WTC11 (cell line): ENCODE results near the gene CBX6. TPM values are rescaled to one million over a fixed set of nuclear protein-coding genes. Genes with fewer than 3 reads are reported as not detected.

Experiments
- ATAC-seq: fragments of 200-7000 bp; cut with Tn5 transposase; 2 replicates; pipeline ENCODE4 v1.10.0; 2021; ENCODE audit warnings: mild to moderate bottlenecking, moderate library complexity
- CTCF ChIA-PET: fragments of 300-600 bp; sonication (Branson Sonifier 250); formaldehyde crosslinking; loops from one replicate; lab custom pipeline; 2021; ENCODE audit warnings: antibody characterized with exemption; lab: Charles Lee
- POLR2A ChIA-PET: fragments of 350-600 bp; sonication (Branson Sonifier 250); formaldehyde crosslinking; loops from one replicate; lab custom pipeline; 2021; ENCODE audit warnings: antibody characterized with exemption; lab: Charles Lee
- DNase-seq: peaks from one replicate; pipeline ENCODE4 v3.0.0; 2021; ENCODE audit warnings: low spot score
- H3K27ac Mint-ChIP-seq: 2 replicates; pipeline ENCODE4 v1.8.0; 2021; ENCODE audit warnings: mixed read lengths
- H3K27me3 Mint-ChIP-seq: 2 replicates; pipeline ENCODE4 v1.8.0; 2021; ENCODE audit warnings: low read depth, mild to moderate bottlenecking, moderate library complexity, mixed read lengths
- H3K36me3 Mint-ChIP-seq: 2 replicates; pipeline ENCODE4 v1.8.0; 2021; ENCODE audit warnings: mixed read lengths
- H3K4me1 Mint-ChIP-seq: 2 replicates; pipeline ENCODE4 v1.8.0; 2022; ENCODE audit warnings: mixed read lengths
- H3K4me3 Mint-ChIP-seq: 2 replicates; pipeline ENCODE4 v1.8.0; 2021; ENCODE audit warnings: mild to moderate bottlenecking, moderate library complexity, mixed read lengths
- H3K9me3 Mint-ChIP-seq: 2 replicates; pipeline ENCODE4 v1.8.0; 2021; ENCODE audit warnings: mixed read lengths
- CREB1 ChIP-seq: sonication (generic); formaldehyde crosslinking; IDR thresholded peaks from 2 replicates; pipeline ENCODE4 v1.8.0; 2023; ENCODE audit warnings: mild to moderate bottlenecking, missing genetic modification reagents
- ESRRA ChIP-seq: sonication (generic); formaldehyde crosslinking; IDR thresholded peaks from 2 replicates; pipeline ENCODE4 v1.8.1; 2022; ENCODE audit warnings: mild to moderate bottlenecking, missing genetic modification reagents, borderline replicate concordance
- FOXK1 ChIP-seq: sonication (generic); formaldehyde crosslinking; IDR thresholded peaks from 2 replicates; pipeline ENCODE4 v1.8.0; 2022; ENCODE audit warnings: mild to moderate bottlenecking, moderate library complexity, missing genetic modification reagents
- GABPB1 ChIP-seq: sonication (generic); formaldehyde crosslinking; IDR thresholded peaks from 2 replicates; pipeline ENCODE4 v1.8.1; 2023; ENCODE audit warnings: mild to moderate bottlenecking, missing genetic modification reagents
- SMAD3 ChIP-seq: sonication (generic); formaldehyde crosslinking; IDR thresholded peaks from 2 replicates; pipeline ENCODE4 v1.8.0; 2022; ENCODE audit warnings: missing genetic modification reagents, mild to moderate bottlenecking, borderline replicate concordance
- SMAD4 ChIP-seq: sonication (generic); formaldehyde crosslinking; IDR thresholded peaks from 2 replicates; pipeline ENCODE4 v1.8.0; 2022; ENCODE audit warnings: mild to moderate bottlenecking, missing genetic modification reagents
- ZNF232 ChIP-seq: sonication (generic); formaldehyde crosslinking; IDR thresholded peaks from 2 replicates; pipeline ENCODE4 v1.8.0; 2022; ENCODE audit warnings: mild to moderate bottlenecking, missing genetic modification reagents
- ZNF263 ChIP-seq: sonication (generic); formaldehyde crosslinking; IDR thresholded peaks from 2 replicates; pipeline ENCODE4 v1.8.1; 2022; ENCODE audit warnings: low read depth, mild to moderate bottlenecking, moderate library complexity, missing genetic modification reagents
- ZNF317 ChIP-seq: sonication (generic); formaldehyde crosslinking; IDR thresholded peaks from 2 replicates; pipeline ENCODE4 v1.8.1; 2023; ENCODE audit warnings: low read depth, mild to moderate bottlenecking, moderate library complexity, missing genetic modification reagents, borderline replicate concordance
- ZNF416 ChIP-seq: fragments of 250-450 bp; sonication (Bioruptor Pico); IDR thresholded peaks from 2 replicates; pipeline ENCODE4 v1.9.0; 2021; ENCODE audit warnings: mild to moderate bottlenecking, inconsistent platforms
- ZNF423 ChIP-seq: fragments of 250-450 bp; sonication (Bioruptor Pico); IDR thresholded peaks from 2 replicates; pipeline ENCODE4 v2.1.2; 2022; ENCODE audit warnings: mild to moderate bottlenecking, moderate library complexity
- total RNA-seq: library from RNA; stranded (reverse); gene quantifications from 3 replicates; pipeline ENCODE4 v1.2.3, GENCODE V29; 2021
- TF ChIP-seq, protein P1 (sequence below): fragments of 250-450 bp; sonication (Bioruptor Pico); IDR thresholded peaks from 2 replicates; pipeline ENCODE4 v1.9.0; 2021; ENCODE audit warnings: mild to moderate bottlenecking, borderline replicate concordance
- TF ChIP-seq, protein P2 (sequence below): sonication (generic); formaldehyde crosslinking; conservative IDR thresholded peaks from 2 replicates; pipeline ENCODE4 v1.8.1; 2023; ENCODE audit warnings: mild to moderate bottlenecking, low read depth, missing genetic modification reagents, moderate library complexity
- TF ChIP-seq, protein P3 (sequence below): fragments of 250-450 bp; sonication (Bioruptor Pico); IDR thresholded peaks from 2 replicates; pipeline ENCODE4 v1.8.0; 2021; ENCODE audit warnings: mild to moderate bottlenecking
- TF ChIP-seq, protein P4 (sequence below): sonication (generic); formaldehyde crosslinking; IDR thresholded peaks from 2 replicates; pipeline ENCODE4 v1.8.1; 2023; ENCODE audit warnings: mild to moderate bottlenecking, missing genetic modification reagents, moderate library complexity

The CBX6 gene
- total RNA-seq, 1 experiment from 2014 or later, result 27.0 TPM

DNA sequence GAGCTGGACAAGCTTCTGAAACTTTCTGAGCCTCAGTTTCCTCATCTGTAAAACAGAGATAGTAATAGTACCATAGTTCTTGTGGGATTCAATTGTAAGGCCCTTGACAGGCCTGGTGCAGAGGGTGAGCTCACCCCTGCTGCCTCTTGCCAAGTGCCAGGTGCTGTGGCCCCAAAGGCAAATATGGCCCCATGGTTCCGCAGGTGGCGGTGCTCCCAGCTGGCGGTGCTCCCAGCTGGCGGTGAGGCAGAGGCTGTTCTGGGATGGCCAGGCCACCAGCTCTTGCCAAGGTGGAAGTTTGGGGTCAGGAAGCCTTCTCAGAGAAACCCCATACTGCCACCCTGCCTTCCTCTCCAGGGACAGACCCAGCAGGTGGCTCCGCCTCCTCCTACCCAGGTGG is 37.0 kb downstream of the CBX6 start:
- H3K4me1 Mint-ChIP-seq, result peaks cover 22% of the 10 kb centered on the region
- no peak overlapping the region for H3K27ac Mint-ChIP-seq
- TF ChIP-seq ESRRA (CRISPR knock-in tag) (no peak), ZNF263 (0 out of 2 replicates have a peak, but pooled peaks have one; percentile 42)
- no peak for DNase-seq
- ChIA-PET POLR2A (no interaction called here), CTCF (interaction anchor here (1.6 to 6.7 kb wide), 3 partner anchors 9 to 66 kb away, joined by 3 to 50 read pairs (median 13); partner anchors contain the start of gene NPTXR)
- H3K27me3 Mint-ChIP-seq, result peaks cover 3% of the 10 kb centered on the region; the same call in 1 of the 2 replicates
- no peaks in the 10 kb centered on the region for H3K36me3 Mint-ChIP-seq
- no peak for ATAC-seq
- no peak overlapping the region for H3K4me3 Mint-ChIP-seq
- no peaks in the 10 kb centered on the region for H3K9me3 Mint-ChIP-seq

DNA sequence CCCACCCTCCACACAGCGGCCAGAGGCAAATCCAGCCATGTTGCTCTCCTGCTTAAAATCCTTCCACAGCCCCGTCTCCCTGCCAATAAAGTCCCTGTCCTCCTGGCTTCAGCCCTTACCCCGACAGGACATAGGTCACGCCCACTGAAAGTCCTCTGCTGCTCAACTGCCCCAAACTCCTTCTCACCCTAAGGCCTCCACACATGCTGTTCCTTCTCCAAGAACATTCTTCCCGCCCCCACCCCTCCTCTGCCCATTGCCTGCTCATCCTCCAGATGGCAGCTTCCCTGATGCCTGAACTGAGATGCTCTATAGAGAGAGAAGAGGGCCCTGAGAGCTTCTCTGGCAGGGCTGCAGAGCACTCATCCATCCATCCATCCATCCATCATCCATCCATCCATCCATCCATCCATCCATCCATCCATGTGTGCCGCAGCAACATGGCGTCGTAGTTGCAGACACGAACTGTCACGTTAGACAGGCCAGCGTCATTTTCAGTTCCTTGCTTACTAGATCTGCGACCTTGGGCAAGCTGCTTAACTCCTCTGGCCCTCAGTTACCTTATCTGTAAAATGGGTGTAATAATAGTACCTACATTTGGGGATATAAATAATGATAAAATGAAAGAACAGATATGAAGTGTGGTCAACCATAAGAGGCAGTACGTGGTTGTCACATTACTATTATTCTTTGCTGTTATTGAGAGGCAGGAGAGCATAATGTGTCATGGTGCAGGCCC is 37.6 kb downstream of the CBX6 start:
- TF ChIP-seq ZNF423 (CRISPR knock-in tag) (no peak), SMAD4 (CRISPR knock-in tag) (no peak), ZNF232 (no peak), ESRRA (CRISPR knock-in tag) (no peak), ZNF416 (CRISPR knock-in tag) (no peak)
- TF ChIP-seq, protein P1, sequence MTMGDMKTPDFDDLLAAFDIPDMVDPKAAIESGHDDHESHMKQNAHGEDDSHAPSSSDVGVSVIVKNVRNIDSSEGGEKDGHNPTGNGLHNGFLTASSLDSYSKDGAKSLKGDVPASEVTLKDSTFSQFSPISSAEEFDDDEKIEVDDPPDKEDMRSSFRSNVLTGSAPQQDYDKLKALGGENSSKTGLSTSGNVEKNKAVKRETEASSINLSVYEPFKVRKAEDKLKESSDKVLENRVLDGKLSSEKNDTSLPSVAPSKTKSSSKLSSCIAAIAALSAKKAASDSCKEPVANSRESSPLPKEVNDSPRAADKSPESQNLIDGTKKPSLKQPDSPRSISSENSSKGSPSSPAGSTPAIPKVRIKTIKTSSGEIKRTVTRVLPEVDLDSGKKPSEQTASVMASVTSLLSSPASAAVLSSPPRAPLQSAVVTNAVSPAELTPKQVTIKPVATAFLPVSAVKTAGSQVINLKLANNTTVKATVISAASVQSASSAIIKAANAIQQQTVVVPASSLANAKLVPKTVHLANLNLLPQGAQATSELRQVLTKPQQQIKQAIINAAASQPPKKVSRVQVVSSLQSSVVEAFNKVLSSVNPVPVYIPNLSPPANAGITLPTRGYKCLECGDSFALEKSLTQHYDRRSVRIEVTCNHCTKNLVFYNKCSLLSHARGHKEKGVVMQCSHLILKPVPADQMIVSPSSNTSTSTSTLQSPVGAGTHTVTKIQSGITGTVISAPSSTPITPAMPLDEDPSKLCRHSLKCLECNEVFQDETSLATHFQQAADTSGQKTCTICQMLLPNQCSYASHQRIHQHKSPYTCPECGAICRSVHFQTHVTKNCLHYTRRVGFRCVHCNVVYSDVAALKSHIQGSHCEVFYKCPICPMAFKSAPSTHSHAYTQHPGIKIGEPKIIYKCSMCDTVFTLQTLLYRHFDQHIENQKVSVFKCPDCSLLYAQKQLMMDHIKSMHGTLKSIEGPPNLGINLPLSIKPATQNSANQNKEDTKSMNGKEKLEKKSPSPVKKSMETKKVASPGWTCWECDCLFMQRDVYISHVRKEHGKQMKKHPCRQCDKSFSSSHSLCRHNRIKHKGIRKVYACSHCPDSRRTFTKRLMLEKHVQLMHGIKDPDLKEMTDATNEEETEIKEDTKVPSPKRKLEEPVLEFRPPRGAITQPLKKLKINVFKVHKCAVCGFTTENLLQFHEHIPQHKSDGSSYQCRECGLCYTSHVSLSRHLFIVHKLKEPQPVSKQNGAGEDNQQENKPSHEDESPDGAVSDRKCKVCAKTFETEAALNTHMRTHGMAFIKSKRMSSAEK, result no peak
- TF ChIP-seq, protein P2, sequence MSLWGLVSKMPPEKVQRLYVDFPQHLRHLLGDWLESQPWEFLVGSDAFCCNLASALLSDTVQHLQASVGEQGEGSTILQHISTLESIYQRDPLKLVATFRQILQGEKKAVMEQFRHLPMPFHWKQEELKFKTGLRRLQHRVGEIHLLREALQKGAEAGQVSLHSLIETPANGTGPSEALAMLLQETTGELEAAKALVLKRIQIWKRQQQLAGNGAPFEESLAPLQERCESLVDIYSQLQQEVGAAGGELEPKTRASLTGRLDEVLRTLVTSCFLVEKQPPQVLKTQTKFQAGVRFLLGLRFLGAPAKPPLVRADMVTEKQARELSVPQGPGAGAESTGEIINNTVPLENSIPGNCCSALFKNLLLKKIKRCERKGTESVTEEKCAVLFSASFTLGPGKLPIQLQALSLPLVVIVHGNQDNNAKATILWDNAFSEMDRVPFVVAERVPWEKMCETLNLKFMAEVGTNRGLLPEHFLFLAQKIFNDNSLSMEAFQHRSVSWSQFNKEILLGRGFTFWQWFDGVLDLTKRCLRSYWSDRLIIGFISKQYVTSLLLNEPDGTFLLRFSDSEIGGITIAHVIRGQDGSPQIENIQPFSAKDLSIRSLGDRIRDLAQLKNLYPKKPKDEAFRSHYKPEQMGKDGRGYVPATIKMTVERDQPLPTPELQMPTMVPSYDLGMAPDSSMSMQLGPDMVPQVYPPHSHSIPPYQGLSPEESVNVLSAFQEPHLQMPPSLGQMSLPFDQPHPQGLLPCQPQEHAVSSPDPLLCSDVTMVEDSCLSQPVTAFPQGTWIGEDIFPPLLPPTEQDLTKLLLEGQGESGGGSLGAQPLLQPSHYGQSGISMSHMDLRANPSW (CRISPR knock-in tag), result no peak
- TF ChIP-seq, protein P3, sequence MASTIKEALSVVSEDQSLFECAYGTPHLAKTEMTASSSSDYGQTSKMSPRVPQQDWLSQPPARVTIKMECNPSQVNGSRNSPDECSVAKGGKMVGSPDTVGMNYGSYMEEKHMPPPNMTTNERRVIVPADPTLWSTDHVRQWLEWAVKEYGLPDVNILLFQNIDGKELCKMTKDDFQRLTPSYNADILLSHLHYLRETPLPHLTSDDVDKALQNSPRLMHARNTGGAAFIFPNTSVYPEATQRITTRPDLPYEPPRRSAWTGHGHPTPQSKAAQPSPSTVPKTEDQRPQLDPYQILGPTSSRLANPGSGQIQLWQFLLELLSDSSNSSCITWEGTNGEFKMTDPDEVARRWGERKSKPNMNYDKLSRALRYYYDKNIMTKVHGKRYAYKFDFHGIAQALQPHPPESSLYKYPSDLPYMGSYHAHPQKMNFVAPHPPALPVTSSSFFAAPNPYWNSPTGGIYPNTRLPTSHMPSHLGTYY (CRISPR knock-in tag), result no peak
- Mint-ChIP-seq H3K4me1 (peaks cover 17% of the 10 kb centered on the region), H3K36me3 (no peaks in the 10 kb centered on the region), H3K9me3 (no peaks in the 10 kb centered on the region), H3K4me3 (no peak overlapping the region), H3K27me3 (no peaks in the 10 kb centered on the region), H3K27ac (no peak overlapping the region)
- POLR2A ChIA-PET, result interaction anchor here (0.7 kb wide), 1 partner anchor 637 kb away, joined by 5 read pairs; no protein-coding TSS in a partner anchor
- ATAC-seq, result no peak
- no peak for DNase-seq
- CTCF ChIA-PET, result interaction anchor here (0.5 to 6.7 kb wide), 6 partner anchors 10 to 976 kb away, joined by 3 to 50 read pairs (median 4); partner anchors contain the start of gene NPTXR

DNA sequence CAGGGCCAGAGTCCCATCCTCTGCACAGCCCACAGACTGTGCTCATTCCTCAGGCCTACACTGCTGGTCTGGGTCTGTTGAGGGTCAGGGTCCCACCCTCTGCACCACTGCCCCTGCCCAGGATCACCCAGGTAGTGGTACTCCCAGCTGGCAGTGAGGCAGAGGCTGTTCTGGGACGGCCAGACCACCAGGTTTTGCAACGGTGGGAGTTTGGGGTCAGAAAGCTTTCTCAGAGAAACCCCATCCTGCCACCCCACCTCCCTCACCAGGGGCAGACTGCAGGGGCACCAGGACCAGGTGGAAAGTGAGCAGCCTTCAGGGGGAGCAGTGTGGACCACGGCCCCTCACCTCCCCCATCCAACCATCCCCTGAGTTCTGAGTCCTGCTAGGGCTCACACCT is 39.0 kb downstream of the CBX6 start:
- Mint-ChIP-seq H3K4me3 (no peak overlapping the region), H3K9me3 (no peaks in the 10 kb centered on the region), H3K4me1 (peaks cover 20% of the 10 kb centered on the region), H3K27ac (no peak overlapping the region), H3K36me3 (no peaks in the 10 kb centered on the region), H3K27me3 (no peaks in the 10 kb centered on the region)
- POLR2A ChIA-PET, result no interaction called here
- no peak for DNase-seq
- no peak for ATAC-seq
- CTCF ChIA-PET, result interaction anchor here (1.6 to 2.0 kb wide), 2 partner anchors 27 to 64 kb away, joined by 3 to 6 read pairs; no protein-coding TSS in a partner anchor
- TF ChIP-seq FOXK1 (CRISPR knock-in tag) (no peak), CREB1 (CRISPR knock-in tag) (no peak), GABPB1 (CRISPR knock-in tag) (no peak), ZNF416 (CRISPR knock-in tag) (no peak), SMAD3 (CRISPR knock-in tag) (no peak), ZNF317 (CRISPR knock-in tag) (no peak)
- TF ChIP-seq, protein P4, sequence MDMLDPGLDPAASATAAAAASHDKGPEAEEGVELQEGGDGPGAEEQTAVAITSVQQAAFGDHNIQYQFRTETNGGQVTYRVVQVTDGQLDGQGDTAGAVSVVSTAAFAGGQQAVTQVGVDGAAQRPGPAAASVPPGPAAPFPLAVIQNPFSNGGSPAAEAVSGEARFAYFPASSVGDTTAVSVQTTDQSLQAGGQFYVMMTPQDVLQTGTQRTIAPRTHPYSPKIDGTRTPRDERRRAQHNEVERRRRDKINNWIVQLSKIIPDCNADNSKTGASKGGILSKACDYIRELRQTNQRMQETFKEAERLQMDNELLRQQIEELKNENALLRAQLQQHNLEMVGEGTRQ (CRISPR knock-in tag), result no peak
